HG02571 (cell line): ENCODE measurements around the gene YPEL5.
"Not testable (repeated sequence)": the region's sequence is repeated elsewhere in the genome, so short reads cannot be mapped to it uniquely, and the experiment has no call there.

ENCODE experiments used
- ATAC-seq: cut with Tn5 transposase; IDR thresholded peaks from one replicate; pipeline ENCODE4 v1.9.1; 2021; ENCODE audit warnings: mild to moderate bottlenecking, moderate library complexity; ENCODE audit not compliant: unreplicated experiment

The YPEL5 gene

DNA sequence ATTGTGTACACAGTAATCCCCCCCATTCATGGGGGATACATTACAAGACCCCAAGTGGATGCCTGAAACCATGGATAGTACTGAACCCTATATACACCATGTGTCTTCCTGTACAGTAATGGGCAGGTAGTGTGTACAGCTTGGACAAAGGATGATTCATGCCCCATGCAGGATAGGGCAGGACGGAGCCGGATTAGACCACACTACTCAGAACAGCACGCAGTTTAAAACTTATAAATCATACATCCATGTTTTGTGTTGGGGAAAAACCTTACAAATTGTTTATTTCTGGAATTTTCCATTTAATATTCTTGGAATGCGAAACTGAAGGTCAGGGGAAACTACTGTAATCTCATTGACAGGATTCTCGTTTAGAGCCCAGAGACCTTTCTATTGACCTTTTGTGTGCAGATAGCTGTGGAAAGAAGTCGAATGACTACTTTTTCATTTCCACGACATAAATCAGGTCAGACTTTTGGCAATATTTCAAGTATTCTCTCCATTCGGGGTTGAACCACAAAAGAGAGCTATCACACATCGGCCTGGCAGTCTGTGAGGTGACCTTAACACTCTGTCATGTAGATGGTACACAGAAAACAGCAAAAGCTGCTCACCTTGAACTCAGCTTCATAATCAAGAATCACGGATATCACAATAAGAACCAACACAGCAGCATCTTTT is 9.9 kb upstream of the YPEL5 start:
- no peak for ATAC-seq

DNA sequence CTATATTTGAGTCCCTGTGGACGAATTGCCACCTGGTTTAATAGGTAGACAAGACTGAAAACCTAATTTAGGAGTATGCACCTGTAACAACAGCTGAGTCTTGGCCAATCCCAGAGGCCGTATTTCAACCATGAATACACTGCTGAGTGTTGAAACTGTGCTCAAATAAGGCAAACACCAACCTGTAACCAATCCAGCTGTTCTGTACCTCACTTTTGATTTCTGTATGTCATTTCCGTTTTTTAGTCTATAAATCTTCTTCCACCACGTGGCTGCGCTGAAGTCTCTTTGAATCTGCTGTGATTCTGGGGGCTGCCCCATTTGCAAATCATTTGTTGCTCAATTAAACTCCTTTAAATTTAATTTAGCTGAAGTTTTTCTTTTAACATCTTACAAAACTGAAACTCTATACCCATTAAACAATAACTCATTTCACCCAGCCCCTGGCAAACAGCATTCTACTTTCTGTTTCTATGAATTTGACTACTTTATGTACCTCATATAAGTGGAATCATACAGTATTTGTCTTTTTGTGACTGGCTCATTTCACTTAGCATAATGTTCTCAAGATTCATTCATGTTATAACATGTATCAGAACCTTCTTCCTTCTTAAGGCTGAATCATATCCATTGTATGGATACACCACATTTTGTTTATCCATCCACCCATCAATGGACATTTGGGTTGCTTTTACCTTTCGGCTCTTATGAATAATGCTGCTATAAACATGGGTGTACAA is 7.5 kb upstream of the YPEL5 start:
- ATAC-seq: peak; percentile 62

DNA sequence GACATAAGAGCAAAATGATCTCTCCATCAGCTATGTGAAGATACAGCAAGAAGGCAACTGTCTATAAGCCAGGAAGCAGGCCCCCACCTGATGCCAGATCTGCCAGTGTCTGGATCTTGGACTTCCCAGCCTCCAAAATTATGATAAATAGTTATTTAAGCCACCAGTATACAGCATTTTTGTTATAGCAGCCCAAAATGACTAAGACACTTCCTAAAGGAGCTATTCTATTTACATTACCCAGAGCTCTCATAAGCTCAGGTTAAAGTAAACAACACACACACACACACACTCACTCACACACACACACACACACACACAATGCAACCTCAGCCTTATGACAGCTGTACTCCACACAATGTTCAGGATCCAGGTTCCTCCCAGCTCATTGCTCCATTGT is 5.7 kb upstream of the YPEL5 start:
- ATAC-seq: no peak

DNA sequence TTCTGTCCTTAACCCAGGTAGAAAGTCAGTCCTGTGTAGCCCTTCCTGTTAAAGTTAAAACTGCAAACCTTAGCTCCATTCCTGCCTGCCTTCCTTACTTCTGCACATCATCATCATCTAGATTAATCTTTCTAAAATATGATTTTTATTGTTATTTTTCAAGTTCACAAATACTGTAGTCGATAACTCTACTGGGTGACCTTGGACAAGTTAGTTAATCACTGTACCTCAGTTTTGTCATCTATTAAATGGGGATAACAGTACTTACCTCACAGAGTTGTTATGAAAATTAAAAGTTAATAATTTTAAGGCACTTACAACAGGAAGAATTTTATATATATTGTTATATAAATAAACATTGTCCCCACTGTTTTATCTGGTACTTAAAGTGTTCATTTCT is 2.5 kb upstream of the YPEL5 start:
- ATAC-seq: no peak

DNA sequence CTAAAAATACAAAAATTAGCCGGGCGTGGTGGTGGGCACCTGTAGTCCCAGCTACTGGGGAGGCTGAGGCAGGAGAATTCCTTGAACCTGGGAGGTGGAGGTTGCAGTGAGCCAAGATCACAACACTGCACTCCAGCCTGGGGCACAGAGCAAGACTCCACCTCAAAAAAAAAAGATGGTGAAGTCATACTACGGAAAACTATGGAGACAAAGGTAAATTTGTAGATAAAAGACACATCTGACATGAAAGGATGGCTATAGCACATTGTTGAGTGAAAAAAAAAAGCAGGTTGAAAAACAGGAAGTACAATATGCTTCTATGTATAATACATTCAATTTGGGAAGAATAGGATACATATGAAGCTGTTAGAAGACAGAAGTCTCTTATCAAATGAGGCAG is 1.9 kb upstream of the YPEL5 start:
- ATAC-seq: not testable (repeated sequence)

DNA sequence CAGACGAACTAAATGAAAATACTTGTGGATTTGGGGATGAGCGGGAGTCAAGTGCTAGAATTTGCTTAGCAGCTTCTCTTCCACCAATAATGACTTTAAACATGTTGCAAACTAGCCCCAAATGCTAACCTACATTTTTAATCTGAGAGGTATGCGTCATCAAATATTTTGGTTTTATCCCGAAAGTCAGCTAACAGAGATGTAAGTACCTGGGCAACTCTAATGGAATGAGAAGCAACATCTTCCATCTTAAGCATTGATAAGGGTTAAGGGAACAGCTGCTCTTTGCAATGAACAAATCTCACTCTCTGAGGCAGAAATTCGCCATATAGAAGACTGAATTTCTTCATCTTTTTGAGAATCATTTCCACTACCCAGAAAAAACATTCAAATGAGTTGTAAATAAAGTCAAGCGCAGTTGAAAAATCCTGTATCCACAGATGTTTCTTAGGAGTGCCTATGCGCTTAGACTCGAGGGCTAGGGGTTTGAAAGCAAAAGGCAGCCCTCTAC is 926 bp upstream of the YPEL5 start:
- ATAC-seq: no peak

DNA sequence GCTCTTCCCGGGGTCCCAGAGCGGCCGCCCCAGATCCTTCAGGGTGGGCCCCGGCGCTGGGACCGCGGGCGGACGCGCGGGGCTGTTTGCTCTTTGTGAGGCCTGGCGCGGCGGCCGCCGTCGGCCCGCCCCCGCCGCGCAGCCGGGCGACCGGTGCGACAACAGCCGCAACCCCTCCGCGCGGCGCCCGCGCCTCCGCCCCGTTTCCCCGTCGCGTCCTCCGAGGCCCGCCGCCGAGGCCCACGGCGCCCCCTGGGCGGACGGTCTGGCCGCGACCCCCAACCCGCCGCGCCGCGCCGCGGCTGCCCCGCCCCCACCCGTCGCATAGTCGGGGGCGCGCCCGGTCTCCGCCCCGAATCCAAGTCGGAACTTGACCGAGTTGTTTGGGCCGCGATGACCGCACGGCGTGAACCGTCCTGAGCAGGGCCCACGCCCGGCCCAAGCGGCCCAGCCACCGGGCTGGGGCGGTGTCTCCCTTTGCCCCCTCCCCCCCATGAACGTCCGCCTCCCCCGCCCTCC is 448 bp downstream of the YPEL5 start:
- ATAC-seq: peak; percentile 1

DNA sequence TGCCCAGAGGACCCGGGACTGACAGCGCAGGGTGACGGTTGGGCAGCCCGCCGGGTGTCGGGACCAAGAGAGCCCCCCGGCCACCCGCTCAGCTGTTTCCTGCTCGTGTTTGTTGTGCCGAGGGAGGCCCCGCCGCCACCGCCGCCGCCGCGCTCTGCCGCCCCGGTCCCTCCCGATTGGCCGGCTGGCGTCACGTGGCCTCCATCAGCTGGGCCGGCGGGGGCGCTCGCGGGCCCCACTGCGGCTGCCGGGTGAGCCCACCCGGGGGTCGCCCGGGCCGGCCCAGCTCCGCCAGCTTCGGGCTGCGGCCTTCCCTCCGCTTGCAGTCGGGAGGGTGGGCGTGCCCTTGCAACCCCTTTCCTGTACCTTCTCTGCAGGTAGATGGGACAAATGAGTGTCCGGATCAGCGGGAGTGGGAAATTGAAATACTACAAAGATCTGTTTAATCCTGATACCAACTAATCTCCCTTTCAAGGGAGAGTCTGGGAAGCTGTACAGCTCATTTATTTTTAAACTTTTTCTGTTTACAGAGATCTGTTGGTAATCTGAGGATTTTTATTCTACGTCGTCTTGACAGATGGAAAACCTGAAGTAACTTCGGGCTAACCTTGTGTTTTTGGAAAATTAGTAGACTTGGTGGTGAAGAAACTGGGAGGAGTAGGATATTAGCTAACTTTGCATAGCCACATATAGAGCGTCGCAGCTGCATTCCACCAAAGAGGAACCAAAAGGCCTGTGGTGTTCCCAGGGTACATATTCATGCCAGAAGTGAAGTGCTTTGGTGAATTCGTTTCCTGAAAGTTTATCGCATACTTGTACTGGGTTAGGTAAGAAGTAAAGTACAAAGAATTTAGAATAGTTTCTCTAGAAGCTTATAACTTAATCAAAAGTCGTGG is 1.2 kb downstream of the YPEL5 start:
- ATAC-seq: peak; percentile 22

DNA sequence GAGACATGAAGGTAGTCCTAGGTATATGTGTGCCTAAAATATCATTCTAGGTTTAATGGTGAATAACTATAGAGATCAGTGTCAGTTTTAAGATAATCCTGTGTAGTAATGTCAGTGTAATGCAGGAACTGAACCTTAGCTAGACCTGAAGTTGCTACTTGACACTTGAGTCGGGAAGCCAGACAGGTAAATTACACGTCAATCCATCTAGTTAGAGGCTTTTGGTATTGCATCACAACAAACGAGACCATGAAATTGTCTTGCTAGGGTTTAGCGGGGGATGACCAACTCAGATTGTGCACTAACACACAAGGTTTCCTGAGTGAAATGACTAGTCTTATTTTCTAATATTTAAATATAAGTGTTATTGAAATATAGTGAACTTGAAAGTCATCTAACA is 2.0 kb downstream of the YPEL5 start:
- ATAC-seq: no peak

DNA sequence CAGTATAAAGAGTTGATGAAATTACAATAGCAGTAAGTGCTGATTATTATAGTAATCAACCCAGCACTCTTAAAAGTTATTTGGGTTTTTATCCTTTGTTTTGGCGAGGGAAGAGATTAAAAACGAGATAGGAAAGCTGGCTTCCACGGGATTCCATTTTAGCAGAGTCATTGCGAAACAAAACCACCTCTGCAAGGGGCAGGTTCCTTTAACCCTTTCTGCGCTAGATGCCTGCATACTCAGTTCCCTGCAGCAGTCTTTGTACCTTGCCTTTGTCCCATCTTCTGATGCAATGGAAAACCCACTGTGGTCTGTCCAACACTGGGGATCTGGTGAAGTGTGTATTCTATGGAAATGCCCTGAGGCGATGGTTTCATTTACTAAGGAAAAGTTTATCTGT is 2.7 kb downstream of the YPEL5 start:
- ATAC-seq: no peak

DNA sequence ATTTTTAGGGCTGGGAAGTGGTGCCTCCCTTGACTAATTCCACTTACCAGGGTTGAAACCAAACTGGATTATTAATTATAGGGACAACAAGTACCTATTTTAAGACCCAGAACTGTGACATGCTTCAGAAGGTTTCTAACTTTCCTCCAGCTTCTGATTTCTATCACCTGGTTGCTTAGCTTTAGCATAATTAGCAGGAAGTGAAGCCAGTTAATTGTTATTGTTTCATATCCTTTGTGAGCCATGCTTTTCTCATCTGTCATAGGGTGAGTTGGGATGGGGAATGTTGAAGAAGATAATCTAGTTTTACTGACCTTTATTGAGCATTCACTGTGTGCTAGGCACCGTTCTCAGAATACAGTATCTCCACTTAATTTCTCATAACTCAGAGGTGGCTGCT is 3.2 kb downstream of the YPEL5 start:
- no peak for ATAC-seq

DNA sequence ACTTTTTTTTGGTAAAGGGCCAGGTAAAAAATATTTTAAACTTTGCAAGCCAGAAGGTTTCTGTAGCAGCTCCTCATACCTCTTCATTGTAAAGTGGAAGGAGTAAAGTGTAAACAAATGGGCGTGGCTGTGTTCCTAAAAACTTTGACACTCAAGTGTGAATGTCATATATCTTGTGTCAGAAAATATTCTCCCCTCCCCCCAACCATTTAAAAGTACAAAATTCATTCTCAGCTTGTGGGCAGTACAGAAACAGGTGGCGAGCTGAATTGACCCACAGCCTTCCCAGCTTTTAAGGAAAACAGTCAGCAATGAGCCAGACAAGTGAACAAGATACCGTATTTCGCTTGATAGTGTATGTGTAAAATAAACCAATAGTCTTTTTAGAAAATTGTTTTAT is 4.0 kb downstream of the YPEL5 start:
- ATAC-seq: no peak

DNA sequence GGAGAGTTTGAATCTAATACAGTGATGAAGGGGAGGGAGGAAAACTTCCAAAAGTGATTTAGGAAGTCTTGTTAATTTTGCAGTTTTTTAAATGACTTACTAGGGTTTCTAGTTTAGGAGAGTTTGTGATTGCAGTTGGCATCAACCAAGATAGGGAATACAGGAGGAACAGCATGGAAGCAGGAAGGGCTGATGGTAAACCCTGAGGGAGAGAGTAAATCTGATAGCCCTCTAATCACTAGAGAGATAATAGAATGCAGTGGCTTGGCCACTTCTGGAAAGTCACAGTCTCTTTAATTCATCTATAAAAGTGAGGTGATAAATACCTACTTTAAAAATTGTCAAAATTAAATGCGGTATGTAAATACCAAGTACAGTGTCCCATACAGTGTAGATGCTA is 5.6 kb downstream of the YPEL5 start:
- ATAC-seq: no peak

DNA sequence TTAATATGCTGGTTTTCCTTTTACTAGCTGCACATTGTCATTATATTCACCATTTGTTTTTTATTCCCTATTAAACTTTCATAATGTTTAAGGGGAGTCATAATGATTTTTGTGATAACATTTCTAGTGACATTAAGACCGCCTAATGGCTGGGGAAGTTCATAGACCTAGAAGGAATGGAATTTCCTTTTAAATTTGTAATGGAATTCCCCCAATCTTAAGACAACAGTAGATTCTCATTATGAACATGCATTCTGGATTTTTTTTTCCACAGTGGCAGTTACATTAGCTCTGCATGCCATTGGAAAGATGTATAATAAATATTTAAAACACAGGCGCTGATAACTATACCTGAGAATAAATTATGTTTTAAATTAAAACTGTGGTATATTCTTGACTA is 8.4 kb downstream of the YPEL5 start:
- ATAC-seq: no peak

DNA sequence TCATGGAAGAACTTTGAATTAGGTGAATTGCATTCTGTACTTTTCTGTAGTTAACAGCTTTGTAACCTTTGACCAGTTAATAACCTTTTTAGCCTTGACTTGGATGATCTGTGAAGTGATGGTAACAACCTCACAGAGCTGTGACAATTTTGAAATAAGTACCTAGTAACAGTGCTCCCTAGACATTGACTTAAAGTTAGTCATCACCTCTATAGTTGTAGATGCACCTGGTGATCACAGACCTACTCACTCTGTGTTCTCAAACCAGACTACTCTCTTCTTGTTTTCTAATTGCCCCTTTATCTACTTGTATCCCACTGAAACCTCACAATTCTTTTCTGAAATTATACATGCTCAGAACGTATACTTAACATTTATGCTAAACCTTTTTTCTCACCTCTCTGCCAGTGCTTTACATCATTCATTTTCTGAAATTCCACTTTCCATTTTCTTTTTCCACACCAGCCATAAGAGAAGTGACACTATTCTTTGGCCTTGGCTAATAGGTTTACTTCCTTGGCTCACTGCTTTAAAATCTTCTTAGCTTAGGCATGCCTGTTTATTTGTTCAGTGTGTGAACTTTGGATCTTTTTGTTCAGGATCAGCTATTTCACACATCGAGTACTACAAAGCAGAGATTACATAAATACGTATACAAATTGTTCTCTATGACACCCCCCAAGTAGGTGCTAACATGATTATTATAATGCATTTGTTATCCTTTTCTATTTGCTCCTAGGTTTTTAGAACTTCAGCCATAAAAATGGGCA is 9.3 kb downstream of the YPEL5 start:
- no peak for ATAC-seq

DNA sequence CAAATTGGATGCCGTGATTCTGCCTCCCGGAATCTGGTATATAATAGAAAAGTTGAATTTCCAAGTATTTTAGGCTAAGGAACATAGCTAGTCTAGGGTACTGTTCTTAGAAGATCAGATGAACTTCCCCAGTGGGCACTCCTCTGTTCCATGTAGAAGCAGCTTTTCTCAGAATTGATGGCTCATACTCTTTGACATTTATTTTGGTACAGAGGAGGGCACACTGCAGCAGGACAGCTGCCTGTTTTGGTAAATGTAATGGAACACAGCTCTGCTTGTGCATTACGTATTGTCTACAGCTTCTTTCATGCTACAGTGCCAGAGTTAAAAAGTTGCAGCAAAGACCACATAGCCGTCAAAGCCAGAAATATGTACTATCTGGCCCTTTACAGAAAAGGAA is 10.8 kb downstream of the YPEL5 start:
- ATAC-seq: no peak

DNA sequence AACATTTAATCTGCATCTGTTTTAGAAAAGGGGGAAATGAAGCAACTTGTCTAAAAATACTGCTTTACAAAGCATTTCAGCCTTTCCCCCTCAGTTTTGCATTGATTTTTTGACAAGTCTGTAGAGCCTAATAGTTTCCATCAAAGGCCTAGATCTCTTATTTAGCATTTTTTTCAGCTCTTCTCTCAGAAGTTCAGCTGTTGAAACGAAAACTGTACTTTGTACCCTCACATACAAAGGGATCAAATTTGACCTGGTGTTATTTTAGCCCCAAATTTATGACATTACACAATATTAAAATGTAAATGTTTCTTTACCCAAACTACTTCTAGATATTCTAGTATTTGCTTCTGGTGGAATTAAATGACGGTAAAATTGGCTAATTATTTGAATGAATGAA is 13.0 kb downstream of the YPEL5 start:
- ATAC-seq: no peak

DNA sequence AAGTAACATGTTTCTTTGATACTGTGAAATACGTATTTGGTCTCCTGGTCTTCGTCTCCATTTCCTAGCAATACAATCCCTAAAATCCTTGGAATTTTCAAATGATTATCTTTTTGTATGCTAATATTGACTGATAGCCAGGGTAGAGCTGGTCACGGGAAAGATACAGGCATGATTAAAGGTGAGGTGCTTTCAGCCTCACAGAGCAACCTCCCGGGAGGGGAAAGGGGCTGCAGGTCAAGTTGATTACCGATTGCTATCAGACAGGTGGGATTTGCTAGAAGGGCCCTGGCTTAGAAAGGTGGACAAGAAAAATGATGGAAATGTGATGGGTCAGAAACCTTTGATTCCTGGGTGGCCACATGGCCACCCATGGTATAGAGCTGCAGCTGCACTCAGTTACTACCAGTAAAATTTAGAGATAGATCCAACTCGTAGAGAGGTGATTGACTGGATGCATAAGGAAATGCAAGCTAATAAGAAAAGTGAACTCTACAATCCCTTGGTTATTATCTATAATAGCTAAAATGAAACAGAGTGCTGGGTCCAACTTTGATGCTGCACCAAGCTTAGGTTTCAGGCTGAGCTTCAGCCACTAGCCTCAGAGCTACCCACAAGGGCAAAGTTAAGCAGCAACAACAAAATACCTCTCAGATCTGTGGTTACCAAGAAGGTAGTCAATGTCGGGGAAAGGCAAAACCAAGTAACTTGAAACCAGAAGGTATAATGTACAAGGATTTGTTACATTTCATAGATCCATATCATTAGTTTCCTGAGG is 15.3 kb downstream of the YPEL5 start:
- ATAC-seq: no peak

DNA sequence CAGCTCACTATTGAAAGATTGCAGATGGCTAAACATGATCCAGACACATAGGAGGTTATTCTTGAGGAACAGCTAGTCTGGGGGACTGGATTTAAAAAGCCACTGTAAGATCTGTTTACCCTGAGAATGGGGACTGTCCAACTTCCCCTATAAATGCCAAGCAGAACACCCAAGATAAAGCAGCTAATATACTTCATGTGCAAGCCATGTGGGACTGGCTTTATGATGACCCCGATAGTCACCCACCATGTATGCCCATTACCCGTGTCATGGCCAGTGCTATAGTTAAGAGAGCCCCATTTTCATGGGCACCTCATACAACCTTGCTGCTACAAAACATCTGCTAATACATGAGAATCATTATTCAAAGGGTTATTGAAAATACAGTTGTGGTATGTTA is 16.0 kb downstream of the YPEL5 start:
- ATAC-seq: no peak
